Lower leg skin (tissue), 4 donors: ENCODE measurements around the gene CFLAR. TPM values are rescaled to one million over a fixed set of nuclear protein-coding genes. Genes with fewer than 3 reads are reported as not detected.

Source experiments
- DNase-seq, 2 donors: peaks; one replicate each; pipeline ENCODE4 v3.0.0-alpha.2; 2019; ENCODE audit warnings: low spot score in 2 of 2
- H3K4me3 ChIP-seq: fragments of 200-600 bp; sonication (generic); 2 replicates; pipeline ENCODE4 v1.5.1; 2017; ENCODE audit warnings: mild to moderate bottlenecking, low read depth; ENCODE audit not compliant: poor library complexity, severe bottlenecking
- CTCF ChIP-seq, 3 donors: fragments of 450-650 bp; IDR thresholded peaks; one replicate each; pipeline ENCODE4 v1.5.1; 2016; ENCODE audit warnings: antibody characterized with exemption in 3 of 3, mild to moderate bottlenecking in 3 of 3, moderate library complexity in 2 of 3
- POLR2A ChIP-seq, 2 donors: fragments of 450-650 bp; IDR thresholded peaks; one replicate each; pipeline ENCODE4 v1.6.1; 2016 to 2017; ENCODE audit warnings: antibody characterized with exemption in 2 of 2, mild to moderate bottlenecking in 1 of 2, moderate library complexity in 1 of 2
- WGBS, 2 donors: methylation state at CpG; one replicate each; pipeline ENCODE4 v1.1.5; 2018; 5-methylcytosine and 5-hydroxymethylcytosine counted together
- intact Hi-C: fragments of 100-400 bp; cut with DNase I; formaldehyde crosslinking; loops from one replicate; pipeline ENCODE4 v1.15.0; 2023; ENCODE audit warnings: low total_unique reads
- total RNA-seq, 4 donors: library from RNA; depleted of rRNA; stranded (reverse); fragments of >200 nt; gene quantifications; one replicate each; pipeline ENCODE4 v1.1.0, GENCODE V29; 2016

The CFLAR gene
- total RNA-seq, 4 donors from 2014 or later = 136 to 163 (median 147) TPM

GRCh38 chr2:201203916-201204654 lies 88.1 kb downstream of the CFLAR start:
- no peak overlapping the region for H3K4me3 ChIP-seq
- no peak for DNase-seq
- WGBS, 2 donors = 61 to 64% methylated on average over 6 of the region's 6 CpGs
- TF ChIP-seq CTCF (IDR thresholded peaks at IDR 0.05) (no peak), POLR2A (IDR thresholded peaks at IDR 0.05) (no peak)
- intact Hi-C loops = no loop called here

- intact Hi-C loops = no loop called here
- no peak for DNase-seq
- TF ChIP-seq CTCF (IDR thresholded peaks at IDR 0.05) (no peak), POLR2A (IDR thresholded peaks at IDR 0.05) (no peak)
- H3K4me3 ChIP-seq = no peak overlapping the region
- WGBS, 2 donors = 84 to 85% methylated on average over 9 of the region's 9 CpGs
Measured at GRCh38 chr2:201204655-201205514, 88.9 kb downstream of the CFLAR start.

- intact Hi-C loops = no loop called here
- no peak overlapping the region for H3K4me3 ChIP-seq
- TF ChIP-seq CTCF (IDR thresholded peaks at IDR 0.05) (no peak), POLR2A (IDR thresholded peaks at IDR 0.05) (no peak)
- WGBS, 2 donors = 70 to 71% methylated on average over 3 of the region's 3 CpGs
- DNase-seq = no peak
Measured at GRCh38 chr2:201205515-201205849, 89.5 kb downstream of the CFLAR start.

GRCh38 chr2:201208563-201209252 lies 92.7 kb downstream of the CFLAR start:
- no peak overlapping the region for H3K4me3 ChIP-seq
- TF ChIP-seq POLR2A (IDR thresholded peaks at IDR 0.05) (no peak), CTCF (IDR thresholded peaks at IDR 0.05) (no peak)
- 87% methylated on average over 12 of the region's 12 CpGs for WGBS, 2 donors
- no peak for DNase-seq
- intact Hi-C loops = no loop called here

GRCh38 chr2:201215963-201216362 lies 100.0 kb downstream of the CFLAR start:
- WGBS, 2 donors = 97 to 98% methylated on average over 4 of the region's 4 CpGs
- no peak for TF ChIP-seq POLR2A (IDR thresholded peaks at IDR 0.05)
- no peak for TF ChIP-seq CTCF (IDR thresholded peaks at IDR 0.05)
- DNase-seq = no peak
- intact Hi-C loops = loop anchor here (1.0 kb wide), 1 partner anchor 31 kb away; no protein-coding TSS in a partner anchor
- H3K4me3 ChIP-seq = no peak overlapping the region
